Measurements from ENCODE around the gene CHAC2. TPM values are rescaled to one million over a fixed set of nuclear protein-coding genes. Genes with fewer than 3 reads are reported as not detected.

The CHAC2 gene
- total RNA-seq, 1 donor: 3.3 TPM

DNA sequence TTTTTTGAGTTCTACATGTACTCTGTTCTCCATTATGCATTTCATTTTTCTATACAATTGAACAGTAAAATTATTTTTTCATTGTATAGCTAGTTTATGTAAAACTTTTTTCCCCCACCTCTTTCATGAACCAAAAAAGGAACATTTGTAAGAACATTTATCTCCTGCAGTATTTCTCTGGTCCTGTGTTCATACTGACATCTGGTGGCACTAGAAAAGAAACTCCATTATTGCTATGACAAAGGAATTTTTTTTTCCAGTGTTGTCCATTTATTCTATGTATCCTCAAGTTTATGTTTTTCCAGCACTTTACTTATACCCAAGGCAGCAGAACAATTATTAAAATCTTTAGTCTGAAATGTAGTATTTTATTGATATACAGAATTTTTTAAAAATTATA is 27.4 kb upstream of the CHAC2 start:
- TF ChIP-seq, protein P1, sequence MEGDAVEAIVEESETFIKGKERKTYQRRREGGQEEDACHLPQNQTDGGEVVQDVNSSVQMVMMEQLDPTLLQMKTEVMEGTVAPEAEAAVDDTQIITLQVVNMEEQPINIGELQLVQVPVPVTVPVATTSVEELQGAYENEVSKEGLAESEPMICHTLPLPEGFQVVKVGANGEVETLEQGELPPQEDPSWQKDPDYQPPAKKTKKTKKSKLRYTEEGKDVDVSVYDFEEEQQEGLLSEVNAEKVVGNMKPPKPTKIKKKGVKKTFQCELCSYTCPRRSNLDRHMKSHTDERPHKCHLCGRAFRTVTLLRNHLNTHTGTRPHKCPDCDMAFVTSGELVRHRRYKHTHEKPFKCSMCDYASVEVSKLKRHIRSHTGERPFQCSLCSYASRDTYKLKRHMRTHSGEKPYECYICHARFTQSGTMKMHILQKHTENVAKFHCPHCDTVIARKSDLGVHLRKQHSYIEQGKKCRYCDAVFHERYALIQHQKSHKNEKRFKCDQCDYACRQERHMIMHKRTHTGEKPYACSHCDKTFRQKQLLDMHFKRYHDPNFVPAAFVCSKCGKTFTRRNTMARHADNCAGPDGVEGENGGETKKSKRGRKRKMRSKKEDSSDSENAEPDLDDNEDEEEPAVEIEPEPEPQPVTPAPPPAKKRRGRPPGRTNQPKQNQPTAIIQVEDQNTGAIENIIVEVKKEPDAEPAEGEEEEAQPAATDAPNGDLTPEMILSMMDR (IDR thresholded peaks at IDR 0.05; ENCODE audit: extremely low read depth, low read depth, low read length): peak; percentile 65
- no peak overlapping the region for H3K27ac ChIP-seq (ENCODE audit: low read depth, low read length)
- H3K4me2 ChIP-seq (ENCODE audit: insufficient read depth, low read length): no peak overlapping the region
- H3K27me3 ChIP-seq (ENCODE audit: insufficient read depth, low read length): no peaks in the 10 kb centered on the region
- H3K4me1 ChIP-seq (ENCODE audit: insufficient read depth, low read length): no peaks in the 10 kb centered on the region
- DNase-seq (ENCODE audit: insufficient read length, low spot score, missing footprints): peak; percentile 8
- no peak overlapping the region for H3K4me3 ChIP-seq (ENCODE audit: insufficient read depth, low read length)
- no peaks in the 10 kb centered on the region for H3K36me3 ChIP-seq (ENCODE audit: insufficient read depth, low read length)
- no peaks in the 10 kb centered on the region for H4K20me1 ChIP-seq (ENCODE audit: insufficient read depth, low read length)
- no peaks in the 10 kb centered on the region for H3K79me2 ChIP-seq (ENCODE audit: insufficient read depth, low read length)
- no peak overlapping the region for H2AFZ ChIP-seq (ENCODE audit: low read length)
- H3K9me3 ChIP-seq (ENCODE audit: low read depth, low read length): no peaks in the 10 kb centered on the region

DNA sequence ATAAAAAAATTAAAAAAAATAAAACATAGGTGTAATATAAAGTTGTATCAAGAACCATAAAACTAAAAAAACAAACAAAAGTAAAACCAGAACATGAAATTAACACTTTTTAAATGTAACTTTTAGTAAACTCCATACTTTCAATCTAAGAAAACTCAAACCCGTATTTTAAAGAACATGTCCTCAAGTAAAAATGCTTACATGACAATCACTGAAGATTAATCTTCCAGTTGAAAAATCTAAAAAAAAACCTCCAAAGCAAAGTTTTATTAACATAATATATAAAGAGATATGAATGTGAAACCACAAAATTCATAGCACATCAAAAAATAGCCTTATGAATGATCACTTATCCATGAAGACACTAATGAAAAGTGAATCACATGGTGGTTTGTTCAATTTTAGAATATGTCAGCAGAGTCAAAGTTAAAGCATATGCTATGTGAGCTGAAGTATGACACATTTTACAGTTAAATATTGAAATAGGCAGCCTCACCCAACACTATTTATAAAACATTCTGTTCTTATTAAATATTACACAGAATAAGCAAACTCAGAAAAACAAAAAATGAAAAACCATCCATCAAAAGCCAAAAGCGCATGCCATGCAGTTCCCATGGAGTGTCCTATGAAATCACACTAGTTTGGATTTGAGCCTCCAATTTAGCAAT is 23.1 kb upstream of the CHAC2 start:
- no peaks in the 10 kb centered on the region for H3K27me3 ChIP-seq (ENCODE audit: insufficient read depth, low read length)
- H3K9me3 ChIP-seq (ENCODE audit: low read depth, low read length): no peaks in the 10 kb centered on the region
- DNase-seq (ENCODE audit: insufficient read length, low spot score, missing footprints): peak; percentile 41
- H3K36me3 ChIP-seq (ENCODE audit: insufficient read depth, low read length): no peaks in the 10 kb centered on the region
- no peak overlapping the region for H3K27ac ChIP-seq (ENCODE audit: low read depth, low read length)
- no peak overlapping the region for H3K4me3 ChIP-seq (ENCODE audit: insufficient read depth, low read length)
- no peaks in the 10 kb centered on the region for H4K20me1 ChIP-seq (ENCODE audit: insufficient read depth, low read length)
- H3K4me2 ChIP-seq (ENCODE audit: insufficient read depth, low read length): no peak overlapping the region
- no peak overlapping the region for H2AFZ ChIP-seq (ENCODE audit: low read length)
- TF ChIP-seq, protein P1 (IDR thresholded peaks at IDR 0.05; ENCODE audit: extremely low read depth, low read depth, low read length): no peak
- no peaks in the 10 kb centered on the region for H3K4me1 ChIP-seq (ENCODE audit: insufficient read depth, low read length)
- H3K79me2 ChIP-seq (ENCODE audit: insufficient read depth, low read length): no peaks in the 10 kb centered on the region

DNA sequence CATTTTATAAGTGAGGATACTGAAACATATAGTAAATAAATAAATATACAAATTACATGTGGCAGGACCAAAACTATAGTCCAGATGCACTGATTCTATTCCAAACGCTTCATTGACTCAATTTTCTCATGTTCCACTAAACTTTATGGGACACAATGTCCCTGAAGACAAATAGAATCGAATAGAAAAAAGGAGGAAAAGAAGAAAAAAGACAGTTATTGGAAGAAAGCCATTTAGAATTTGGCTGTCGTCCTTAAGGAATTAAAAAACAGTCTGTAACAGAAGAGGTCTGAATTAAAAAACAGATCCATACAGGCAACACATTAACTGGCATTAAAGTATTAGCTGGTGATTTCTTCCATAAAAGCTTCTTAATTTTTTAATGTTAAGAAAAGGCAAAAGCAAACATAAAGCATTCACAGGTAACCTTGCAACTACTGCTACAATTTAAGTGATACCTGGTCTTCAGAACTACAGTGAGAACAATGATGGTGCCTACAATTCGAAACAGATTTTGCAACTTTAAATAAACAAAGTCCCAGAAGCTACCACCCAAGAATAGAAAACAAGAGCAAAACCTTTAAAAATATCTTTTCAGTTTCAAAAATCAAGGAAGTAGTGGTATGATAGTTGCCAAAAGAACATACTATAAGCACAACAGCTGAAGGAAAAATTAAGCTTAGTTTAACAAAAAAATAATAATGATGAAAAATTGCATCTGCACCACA is 17.4 kb upstream of the CHAC2 start:
- Histone ChIP-seq H3K4me3 (ENCODE audit: insufficient read depth, low read length) (no peak overlapping the region), H3K4me2 (ENCODE audit: insufficient read depth, low read length) (no peak overlapping the region), H3K36me3 (ENCODE audit: insufficient read depth, low read length) (no peaks in the 10 kb centered on the region), H2AFZ (ENCODE audit: low read length) (no peak overlapping the region), H3K4me1 (ENCODE audit: insufficient read depth, low read length) (peaks cover 12% of the 10 kb centered on the region), H4K20me1 (ENCODE audit: insufficient read depth, low read length) (no peaks in the 10 kb centered on the region), H3K27me3 (ENCODE audit: insufficient read depth, low read length) (no peaks in the 10 kb centered on the region), H3K9me3 (ENCODE audit: low read depth, low read length) (no peaks in the 10 kb centered on the region), H3K79me2 (ENCODE audit: insufficient read depth, low read length) (no peaks in the 10 kb centered on the region), H3K27ac (ENCODE audit: low read depth, low read length) (no peak overlapping the region)
- TF ChIP-seq, protein P1 (IDR thresholded peaks at IDR 0.05; ENCODE audit: extremely low read depth, low read depth, low read length): no peak
- DNase-seq (ENCODE audit: insufficient read length, low spot score, missing footprints): no peak

- TF ChIP-seq, protein P1 (IDR thresholded peaks at IDR 0.05; ENCODE audit: extremely low read depth, low read depth, low read length): no peak
- no peak overlapping the region for H2AFZ ChIP-seq (ENCODE audit: low read length)
- peaks cover 12% of the 10 kb centered on the region for H3K4me1 ChIP-seq (ENCODE audit: insufficient read depth, low read length)
- H4K20me1 ChIP-seq (ENCODE audit: insufficient read depth, low read length): no peaks in the 10 kb centered on the region
- peaks cover 4% of the 10 kb centered on the region for H3K36me3 ChIP-seq (ENCODE audit: insufficient read depth, low read length)
- no peaks in the 10 kb centered on the region for H3K27me3 ChIP-seq (ENCODE audit: insufficient read depth, low read length)
- H3K9me3 ChIP-seq (ENCODE audit: low read depth, low read length): no peaks in the 10 kb centered on the region
- DNase-seq (ENCODE audit: insufficient read length, low spot score, missing footprints): peak; percentile 63
- H3K4me2 ChIP-seq (ENCODE audit: insufficient read depth, low read length): peak overlapping the region; percentile 40
- no peak overlapping the region for H3K27ac ChIP-seq (ENCODE audit: low read depth, low read length)
- H3K79me2 ChIP-seq (ENCODE audit: insufficient read depth, low read length): no peaks in the 10 kb centered on the region
- no peak overlapping the region for H3K4me3 ChIP-seq (ENCODE audit: insufficient read depth, low read length)
Measured at GRCh38 chr2:53751728-53752127, 15.9 kb upstream of the CHAC2 start.
